ENCODE measurements around the gene LRSAM1. TPM values are rescaled to one million over a fixed set of nuclear protein-coding genes. Genes with fewer than 3 reads are reported as not detected.
A peak's percentile ranks its signal among the peaks of the same experiment; 100 is the strongest.

The LRSAM1 gene
- polyA plus RNA-seq, 1 donor (not counting 4 experiments of a cell fraction or from before 2014, with no cell fraction given), result 5.2 TPM

GRCh38 chr9:127422133-127422782 lies 29.1 kb upstream of the LRSAM1 start:
- H3K79me2 ChIP-seq (ENCODE audit: control insufficient read depth, insufficient read depth, low read length), result peaks cover 27% of the 10 kb centered on the region
- H4K20me1 ChIP-seq (ENCODE audit: control insufficient read depth, extremely low read depth, insufficient read depth, low read length), result peaks cover 10% of the 10 kb centered on the region
- FAIRE-seq (no peak), DNase-seq (ENCODE audit: low read depth, low spot score) (no peak)
- H3K4me1 ChIP-seq (ENCODE audit: control insufficient read depth, extremely low read depth, insufficient read depth, low read length), result peaks cover 44% of the 10 kb centered on the region
- no peaks in the 10 kb centered on the region for H3K36me3 ChIP-seq (ENCODE audit: control insufficient read depth in 2 of 2, extremely low read depth in 1 of 2, insufficient read depth in 2 of 2, low read length in 2 of 2)
- no peak overlapping the region for H2AFZ ChIP-seq (ENCODE audit: control insufficient read depth, low read length)
- no peak for TF ChIP-seq EZH2 (IDR thresholded peaks at IDR 0.05; ENCODE audit: low read length)
- TF ChIP-seq CTCF (optimal IDR thresholded peaks at IDR 0.05 in 1 of 3, IDR thresholded peaks at IDR 0.05 in 1 of 3, conservative IDR thresholded peaks at IDR 0.05 in 1 of 3; ENCODE audit: extremely low read depth in 1 of 3, insufficient read depth in 2 of 3, low read length in 3 of 3), result no peak
- H3K27me3 ChIP-seq (ENCODE audit: control insufficient read depth, extremely low read depth, insufficient read depth, low read length), result no peaks in the 10 kb centered on the region
- H3K9me3 ChIP-seq (ENCODE audit: control insufficient read depth, low read depth, low read length), result no peaks in the 10 kb centered on the region
- H3K4me2 ChIP-seq (ENCODE audit: control insufficient read depth, extremely low read depth, insufficient read depth, low read depth, low read length), result peak overlapping the region; percentile 99
- peaks cover 2% of the 10 kb centered on the region for H3K9me1 ChIP-seq (ENCODE audit: control insufficient read depth, extremely low read depth, insufficient read depth, low read length)
- H3K4me3 ChIP-seq (ENCODE audit: control insufficient read depth in 2 of 3, extremely low read depth in 1 of 3, insufficient read depth in 2 of 3, low read depth in 1 of 3, low read length in 3 of 3), result no peak overlapping the region
- no peak overlapping the region for H3K27ac ChIP-seq (ENCODE audit: control insufficient read depth, insufficient read depth, low read length)
- no peak overlapping the region for H3K9ac ChIP-seq (ENCODE audit: control insufficient read depth, extremely low read depth, insufficient read depth, low read length)
- dilution Hi-C loops (cut with MboI; ENCODE audit: extremely low pct_ligation_motif_present, low sequenced_read_pairs), result no loop called here

- peaks cover 5% of the 10 kb centered on the region for H4K20me1 ChIP-seq (ENCODE audit: control insufficient read depth, extremely low read depth, insufficient read depth, low read length)
- no peaks in the 10 kb centered on the region for H3K36me3 ChIP-seq (ENCODE audit: control insufficient read depth in 2 of 2, extremely low read depth in 1 of 2, insufficient read depth in 2 of 2, low read length in 2 of 2)
- DNase-seq (ENCODE audit: low read depth, low spot score) (no peak), FAIRE-seq (no peak)
- H2AFZ ChIP-seq (ENCODE audit: control insufficient read depth, low read length), result no peak overlapping the region
- H3K4me2 ChIP-seq (ENCODE audit: control insufficient read depth, extremely low read depth, insufficient read depth, low read depth, low read length), result peak overlapping the region; percentile 99
- dilution Hi-C loops (cut with MboI; ENCODE audit: extremely low pct_ligation_motif_present, low sequenced_read_pairs), result no loop called here
- peak overlapping the region; percentile 70 to 98 (median 96) for H3K4me3 ChIP-seq (ENCODE audit: control insufficient read depth in 2 of 3, extremely low read depth in 1 of 3, insufficient read depth in 2 of 3, low read depth in 1 of 3, low read length in 3 of 3)
- no peaks in the 10 kb centered on the region for H3K9me3 ChIP-seq (ENCODE audit: control insufficient read depth, low read depth, low read length)
- peaks cover 39% of the 10 kb centered on the region for H3K4me1 ChIP-seq (ENCODE audit: control insufficient read depth, extremely low read depth, insufficient read depth, low read length)
- TF ChIP-seq CTCF (optimal IDR thresholded peaks at IDR 0.05 in 1 of 3, IDR thresholded peaks at IDR 0.05 in 1 of 3, conservative IDR thresholded peaks at IDR 0.05 in 1 of 3; ENCODE audit: extremely low read depth in 1 of 3, insufficient read depth in 2 of 3, low read length in 3 of 3) (no peak), EZH2 (IDR thresholded peaks at IDR 0.05; ENCODE audit: low read length) (no peak)
- no peak overlapping the region for H3K27ac ChIP-seq (ENCODE audit: control insufficient read depth, insufficient read depth, low read length)
- no peaks in the 10 kb centered on the region for H3K27me3 ChIP-seq (ENCODE audit: control insufficient read depth, extremely low read depth, insufficient read depth, low read length)
- H3K9ac ChIP-seq (ENCODE audit: control insufficient read depth, extremely low read depth, insufficient read depth, low read length), result peak overlapping the region; percentile 92
- H3K79me2 ChIP-seq (ENCODE audit: control insufficient read depth, insufficient read depth, low read length), result peaks cover 33% of the 10 kb centered on the region
- peaks cover 2% of the 10 kb centered on the region for H3K9me1 ChIP-seq (ENCODE audit: control insufficient read depth, extremely low read depth, insufficient read depth, low read length)
These were observed 28.5 kb upstream of the LRSAM1 start for GRCh38 chr9:127422787-127423186.
